Ovary (tissue), 9 donors: ENCODE results near the gene TMEM62. TPM values are rescaled to one million over a fixed set of nuclear protein-coding genes. Genes with fewer than 3 reads are reported as not detected.

Experiments
- DNase-seq, 5 donors: peaks; one replicate each; pipeline ENCODE4 v3.0.0-alpha.2; 2019 to 2020
- H3K27ac ChIP-seq, 2 donors: fragments of 200-600 bp; one replicate each; pipeline versions ENCODE4 v1.5.1 to v1.8.0; 2019 to 2022
- H3K27me3 ChIP-seq: fragments of 200-600 bp; one replicate; pipeline ENCODE4 v1.8.0; 2022
- H3K36me3 ChIP-seq: fragments of 200-600 bp; sonication (generic); one replicate; pipeline ENCODE4 v1.5.1; 2019
- H3K4me1 ChIP-seq: one replicate; pipeline ENCODE4 v1.8.1; 2013; ENCODE audit warnings: mild to moderate bottlenecking, moderate library complexity; ENCODE audit not compliant: insufficient read depth
- H3K4me3 ChIP-seq: fragments of 200-600 bp; sonication (generic); one replicate; pipeline ENCODE4 v1.5.1; 2017
- H3K9me3 ChIP-seq, 2 donors: fragments of 200-600 bp in 1 of 2; sonication (generic) in 1 of 2; one replicate each; pipeline versions ENCODE4 v1.5.1 to v1.8.1; 2013 to 2019; ENCODE audit warnings: mild to moderate bottlenecking in 1 of 2, moderate library complexity in 1 of 2
- EP300 ChIP-seq: sonication (generic); formaldehyde crosslinking; IDR thresholded peaks from one replicate; pipeline ENCODE4 v1.6.1; 2017; ENCODE audit warnings: antibody characterized with exemption
- POLR2A ChIP-seq: fragments of 450-650 bp; IDR thresholded peaks from one replicate; pipeline ENCODE4 v1.6.1; 2017; ENCODE audit warnings: antibody characterized with exemption, mild to moderate bottlenecking, moderate library complexity
- WGBS, 3 donors: extraction: QIAGEN DNeasy Blood & Tissue Kit in 1 of 3; methylation state at CpG; one replicate each; pipeline versions ENCODE4 v1.1.5 to v1.1.7; 2013 to 2017; 5-methylcytosine and 5-hydroxymethylcytosine counted together
- intact Hi-C, 4 donors: fragments of 100-400 bp; cut with DNase I; formaldehyde crosslinking; loops; one replicate each; pipeline versions ENCODE4 v1.11.0 to v1.15.1; 2022 to 2023
- polyA plus RNA-seq, 2 donors: library from polyadenylated mRNA; stranded (reverse); fragments of 200-250 nt in 1 of 2; fragments of 350-450 nt in 1 of 2; fragmentation: Illumina TruSeq in 1 of 2; extraction: RNeasy Lipid Tissue Mini Kit (QIAGEN cat#74804) in 1 of 2; gene quantifications; one replicate each; pipeline ENCODE4 v1.2.3, GENCODE V29; 2013 to 2014
- total RNA-seq, 7 donors: library from RNA; depleted of rRNA in 2 of 7; stranded (reverse); fragments of >200 nt in 2 of 7; fragmentation: NEBNext Ultra II Directional in 3 of 7; extraction: Animal tissue kit (Norgen Biotek cat#: 25700) in 3 of 7; gene quantifications; one replicate each; pipeline versions ENCODE4 v1.1.0 to v1.2.4, GENCODE V29; 2016 to 2023
- TF ChIP-seq, protein P1 (sequence below), 3 donors: fragments of 450-650 bp in 2 of 3; fragments of 200-600 bp in 1 of 3; IDR thresholded peaks; one replicate each; pipeline versions ENCODE4 v1.5.1 to v1.8.0; 2016 to 2022; ENCODE audit warnings: antibody characterized with exemption in 3 of 3, mild to moderate bottlenecking in 1 of 3
- donor health status: DM: no; HTN: no; CAD: no; lungs with moderate emphysema.
- donor health status: DM: no; HTN: no; CAD: no.
- donor health status: Bipolar disorder and iron deficiency.
- donor health status: DM: yes; HTN: yes; CAD: no.
- donor health status: DM: no; HTN: no; CAD: no.
- donor health status: DM: yes; HTN: yes; CAD: no.

TMEM62 gene
- total and polyA plus RNA-seq, 9 donors: 6.6 to 17.4 (median 13.8) TPM

DNA sequence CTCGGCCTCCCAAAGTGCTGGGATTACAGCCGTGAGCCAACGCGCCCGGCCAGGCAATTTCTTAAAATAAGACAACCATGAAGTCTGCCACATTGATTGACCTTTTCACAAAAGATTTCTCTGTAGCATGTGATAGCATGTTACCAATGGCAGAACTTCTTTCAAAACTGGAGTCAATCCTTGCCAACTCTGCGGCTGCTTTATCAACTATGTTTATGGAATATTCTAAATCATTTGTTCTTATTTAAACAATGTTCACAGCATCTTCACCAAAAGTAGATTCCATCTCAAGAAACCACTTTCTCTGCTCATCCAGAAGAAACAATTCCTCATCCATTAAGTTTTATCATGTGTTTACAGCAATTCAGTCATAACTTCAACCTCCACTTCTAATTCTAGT, 37.0 kb upstream of the TMEM62 start:
- Histone ChIP-seq H3K9me3 (no peaks in the 10 kb centered on the region), H3K4me3 (no peak overlapping the region), H3K27ac (no peak overlapping the region), H3K4me1 (peaks cover 4% of the 10 kb centered on the region), H3K27me3 (no peaks in the 10 kb centered on the region), H3K36me3 (no peaks in the 10 kb centered on the region)
- WGBS, 3 donors: 91 to 94% (median 93%) methylated on average over 6 of the region's 6 CpGs
- intact Hi-C loops: no loop called here
- TF ChIP-seq, protein P1, sequence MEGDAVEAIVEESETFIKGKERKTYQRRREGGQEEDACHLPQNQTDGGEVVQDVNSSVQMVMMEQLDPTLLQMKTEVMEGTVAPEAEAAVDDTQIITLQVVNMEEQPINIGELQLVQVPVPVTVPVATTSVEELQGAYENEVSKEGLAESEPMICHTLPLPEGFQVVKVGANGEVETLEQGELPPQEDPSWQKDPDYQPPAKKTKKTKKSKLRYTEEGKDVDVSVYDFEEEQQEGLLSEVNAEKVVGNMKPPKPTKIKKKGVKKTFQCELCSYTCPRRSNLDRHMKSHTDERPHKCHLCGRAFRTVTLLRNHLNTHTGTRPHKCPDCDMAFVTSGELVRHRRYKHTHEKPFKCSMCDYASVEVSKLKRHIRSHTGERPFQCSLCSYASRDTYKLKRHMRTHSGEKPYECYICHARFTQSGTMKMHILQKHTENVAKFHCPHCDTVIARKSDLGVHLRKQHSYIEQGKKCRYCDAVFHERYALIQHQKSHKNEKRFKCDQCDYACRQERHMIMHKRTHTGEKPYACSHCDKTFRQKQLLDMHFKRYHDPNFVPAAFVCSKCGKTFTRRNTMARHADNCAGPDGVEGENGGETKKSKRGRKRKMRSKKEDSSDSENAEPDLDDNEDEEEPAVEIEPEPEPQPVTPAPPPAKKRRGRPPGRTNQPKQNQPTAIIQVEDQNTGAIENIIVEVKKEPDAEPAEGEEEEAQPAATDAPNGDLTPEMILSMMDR (IDR thresholded peaks at IDR 0.05): no peak
- TF ChIP-seq EP300 (no peak), POLR2A (no peak)
- DNase-seq: no peak

DNA sequence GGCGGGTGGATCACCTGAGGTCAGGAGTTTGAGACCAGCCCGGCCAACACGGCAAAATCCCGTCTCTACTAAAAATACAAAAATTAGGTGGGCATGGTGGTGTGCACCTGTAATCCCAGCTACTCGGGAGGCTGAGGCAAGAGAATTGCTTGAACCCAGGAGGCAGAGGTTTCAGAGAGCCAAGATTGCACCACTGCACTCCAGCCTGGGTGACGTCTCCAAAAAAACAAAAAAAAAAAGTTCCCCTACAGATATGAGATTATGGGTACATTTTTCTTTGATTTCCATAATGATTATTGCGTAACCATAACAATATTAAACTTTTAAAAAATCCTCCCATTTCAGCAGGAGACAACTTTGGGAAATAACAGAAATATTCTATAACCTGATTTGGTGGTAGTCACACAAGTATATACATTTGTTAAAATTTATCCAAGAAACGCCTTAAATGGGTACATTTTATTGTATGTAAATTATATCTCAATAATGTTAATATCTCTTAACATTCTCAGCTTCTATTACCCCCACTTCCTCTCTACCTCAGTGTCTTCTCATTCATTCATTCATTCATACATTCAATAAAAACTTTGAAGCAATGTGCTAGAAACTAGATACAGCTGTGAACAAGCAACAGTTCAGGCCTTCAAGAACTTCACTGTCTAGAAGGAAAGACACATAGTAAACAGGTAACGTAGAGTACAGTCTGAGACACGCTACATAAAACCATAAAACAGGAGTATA, 34.1 kb upstream of the TMEM62 start:
- no peak for TF ChIP-seq EP300
- TF ChIP-seq, protein P1 (IDR thresholded peaks at IDR 0.05): no peak
- no peak for TF ChIP-seq POLR2A
- Histone ChIP-seq H3K4me1 (peaks cover 1% of the 10 kb centered on the region), H3K27ac (no peak overlapping the region), H3K4me3 (no peak overlapping the region), H3K27me3 (no peaks in the 10 kb centered on the region), H3K9me3 (no peaks in the 10 kb centered on the region), H3K36me3 (no peaks in the 10 kb centered on the region)
- intact Hi-C loops: no loop called here
- 97% methylated on average over 10 of the region's 10 CpGs for WGBS, 3 donors
- no peak for DNase-seq

DNA sequence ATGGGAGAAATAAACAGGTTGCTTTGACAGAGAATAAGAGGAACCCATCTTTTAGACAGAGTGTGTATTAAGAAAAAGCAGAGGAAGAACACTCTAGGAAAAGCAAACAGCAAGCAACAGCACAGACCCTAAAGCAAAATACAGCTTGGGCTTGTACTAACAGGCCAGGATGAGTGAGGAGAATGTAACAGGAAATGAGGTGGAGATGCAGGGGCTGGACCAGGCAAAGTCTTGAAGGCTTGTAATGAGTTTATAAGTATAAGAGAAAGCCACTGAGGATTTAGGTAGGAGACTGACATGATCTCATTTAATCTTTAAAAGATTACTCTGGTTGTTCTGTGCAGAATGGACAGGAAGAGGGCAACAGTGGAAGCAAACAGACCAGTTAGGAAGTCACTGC, 32.4 kb upstream of the TMEM62 start:
- H3K9me3 ChIP-seq: no peaks in the 10 kb centered on the region
- TF ChIP-seq, protein P1 (IDR thresholded peaks at IDR 0.05): no peak
- TF ChIP-seq EP300: no peak
- no peak for TF ChIP-seq POLR2A
- H3K36me3 ChIP-seq: no peaks in the 10 kb centered on the region
- H3K4me1 ChIP-seq: peaks cover 4% of the 10 kb centered on the region
- H3K27ac ChIP-seq: no peak overlapping the region
- intact Hi-C loops: no loop called here
- no peak for DNase-seq
- H3K27me3 ChIP-seq: no peaks in the 10 kb centered on the region
- H3K4me3 ChIP-seq: no peak overlapping the region

DNA sequence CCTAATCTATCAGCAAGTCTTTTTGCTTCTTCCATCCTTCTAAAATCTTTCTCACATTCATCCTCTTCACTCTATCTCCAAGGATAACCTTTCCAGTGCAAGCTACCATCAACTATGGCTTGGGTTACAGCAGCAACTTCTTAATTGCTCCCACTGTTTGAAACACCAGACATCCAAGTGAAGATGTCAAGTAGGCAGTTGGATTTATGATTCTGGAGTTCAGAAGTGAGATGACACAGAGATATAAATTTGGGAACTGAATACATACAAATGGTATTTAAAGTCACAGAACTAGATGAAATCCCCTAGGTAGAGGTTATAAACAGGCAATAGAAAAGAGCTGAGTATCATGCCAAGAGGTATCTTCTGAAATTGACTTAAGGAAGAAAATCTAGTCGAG, 31.2 kb upstream of the TMEM62 start:
- Histone ChIP-seq H3K27me3 (no peaks in the 10 kb centered on the region), H3K36me3 (no peaks in the 10 kb centered on the region), H3K4me3 (no peak overlapping the region), H3K9me3 (no peaks in the 10 kb centered on the region), H3K27ac (no peak overlapping the region), H3K4me1 (peaks cover 4% of the 10 kb centered on the region)
- no peak for DNase-seq
- intact Hi-C loops: no loop called here
- WGBS, 3 donors: 73 to 94% (median 77%) methylated on average over 1 of the region's 1 CpG
- TF ChIP-seq, protein P1 (IDR thresholded peaks at IDR 0.05): no peak
- TF ChIP-seq POLR2A (no peak), EP300 (no peak)
